ENCODE data around the gene SYNC. TPM values are rescaled to one million over a fixed set of nuclear protein-coding genes. Genes with fewer than 3 reads are reported as not detected.
"Not testable (repeated sequence)": the region's sequence is repeated elsewhere in the genome, so short reads cannot be mapped to it uniquely, and the experiment has no call there.

The SYNC gene
- total RNA-seq, 1 donor from 2014 or later, result 1.3 TPM

DNA sequence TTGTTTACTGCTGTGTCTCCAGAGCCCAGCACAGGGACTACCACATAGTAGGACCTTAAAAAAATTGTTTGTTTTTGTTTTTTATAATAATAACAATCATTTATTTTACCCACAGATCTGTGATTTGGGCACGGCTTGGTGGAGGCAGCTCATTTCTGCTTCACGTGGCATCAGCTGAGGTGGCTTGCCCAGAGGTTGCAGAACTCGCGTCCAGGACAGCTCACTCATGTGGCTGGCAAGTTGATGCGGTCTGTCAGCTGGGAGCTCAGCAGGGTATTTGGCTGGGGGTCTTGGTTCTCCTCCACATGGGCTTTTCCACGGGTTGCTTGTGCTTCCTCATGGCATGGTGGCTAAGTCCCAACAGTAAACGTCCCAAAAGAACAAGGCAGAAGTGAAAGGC lies 2.9 kb upstream of the SYNC start:
- Mint-ChIP-seq H3K4me3 (no peak overlapping the region), H3K27me3 (peaks cover 10% of the 10 kb centered on the region), H3K27ac (no peak overlapping the region), H3K36me3 (no peaks in the 10 kb centered on the region), H3K9me3 (no peaks in the 10 kb centered on the region), H3K4me1 (ENCODE audit: unreplicated experiment) (peaks cover 19% of the 10 kb centered on the region)
- TF ChIP-seq, protein P1, sequence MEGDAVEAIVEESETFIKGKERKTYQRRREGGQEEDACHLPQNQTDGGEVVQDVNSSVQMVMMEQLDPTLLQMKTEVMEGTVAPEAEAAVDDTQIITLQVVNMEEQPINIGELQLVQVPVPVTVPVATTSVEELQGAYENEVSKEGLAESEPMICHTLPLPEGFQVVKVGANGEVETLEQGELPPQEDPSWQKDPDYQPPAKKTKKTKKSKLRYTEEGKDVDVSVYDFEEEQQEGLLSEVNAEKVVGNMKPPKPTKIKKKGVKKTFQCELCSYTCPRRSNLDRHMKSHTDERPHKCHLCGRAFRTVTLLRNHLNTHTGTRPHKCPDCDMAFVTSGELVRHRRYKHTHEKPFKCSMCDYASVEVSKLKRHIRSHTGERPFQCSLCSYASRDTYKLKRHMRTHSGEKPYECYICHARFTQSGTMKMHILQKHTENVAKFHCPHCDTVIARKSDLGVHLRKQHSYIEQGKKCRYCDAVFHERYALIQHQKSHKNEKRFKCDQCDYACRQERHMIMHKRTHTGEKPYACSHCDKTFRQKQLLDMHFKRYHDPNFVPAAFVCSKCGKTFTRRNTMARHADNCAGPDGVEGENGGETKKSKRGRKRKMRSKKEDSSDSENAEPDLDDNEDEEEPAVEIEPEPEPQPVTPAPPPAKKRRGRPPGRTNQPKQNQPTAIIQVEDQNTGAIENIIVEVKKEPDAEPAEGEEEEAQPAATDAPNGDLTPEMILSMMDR (conservative IDR thresholded peaks at IDR 0.05), result no peak
- no peak for DNase-seq (ENCODE audit: extremely low spot score, unreplicated experiment)

DNA sequence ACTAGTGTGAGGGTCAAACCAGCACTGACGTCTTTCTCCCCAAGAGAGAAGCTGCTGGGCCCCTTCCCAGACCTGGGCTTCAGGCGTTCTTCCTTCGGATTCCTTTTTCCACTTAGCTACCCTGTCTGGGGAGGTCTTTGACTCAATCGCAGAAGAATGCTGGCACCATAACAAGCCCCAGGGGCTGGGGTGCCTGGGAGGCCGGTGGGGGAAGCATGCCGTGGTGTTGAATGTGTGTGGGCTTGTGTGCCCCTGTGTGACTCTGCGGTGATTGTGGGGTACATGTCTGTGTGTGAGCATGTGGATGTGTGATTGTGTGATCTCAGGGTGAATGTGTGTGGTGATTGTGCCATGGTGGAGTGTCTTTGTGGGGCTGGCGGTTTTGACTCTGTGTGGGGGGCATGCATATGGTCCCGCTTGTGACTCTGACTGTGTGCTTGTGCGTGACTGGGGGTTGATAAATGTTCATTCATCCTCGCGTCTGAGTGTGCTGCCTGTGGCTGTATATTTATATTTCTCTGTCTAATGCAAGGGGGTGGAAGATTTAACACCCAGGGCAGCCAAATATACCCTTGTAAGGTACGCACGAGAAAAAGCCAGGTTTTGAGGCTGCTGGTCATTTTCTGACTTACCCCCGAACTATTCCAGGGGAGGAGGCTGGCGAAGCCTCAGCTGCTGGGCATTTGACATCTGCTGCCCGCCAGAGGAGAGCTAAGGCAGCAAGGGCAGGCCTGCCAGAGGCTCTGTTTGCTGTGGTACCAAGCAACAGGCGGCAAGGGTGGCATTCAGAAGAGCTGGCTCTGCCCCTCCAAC lies 1.1 kb upstream of the SYNC start:
- H3K4me1 Mint-ChIP-seq (ENCODE audit: unreplicated experiment), result peaks cover 19% of the 10 kb centered on the region
- no peaks in the 10 kb centered on the region for H3K9me3 Mint-ChIP-seq
- peak overlapping the region; percentile 89 for H3K4me3 Mint-ChIP-seq
- peak overlapping the region; percentile 90 for H3K27ac Mint-ChIP-seq
- no peaks in the 10 kb centered on the region for H3K36me3 Mint-ChIP-seq
- no peak for DNase-seq (ENCODE audit: extremely low spot score, unreplicated experiment)
- peaks cover 10% of the 10 kb centered on the region for H3K27me3 Mint-ChIP-seq
- TF ChIP-seq, protein P1 (conservative IDR thresholded peaks at IDR 0.05), result no peak

DNA sequence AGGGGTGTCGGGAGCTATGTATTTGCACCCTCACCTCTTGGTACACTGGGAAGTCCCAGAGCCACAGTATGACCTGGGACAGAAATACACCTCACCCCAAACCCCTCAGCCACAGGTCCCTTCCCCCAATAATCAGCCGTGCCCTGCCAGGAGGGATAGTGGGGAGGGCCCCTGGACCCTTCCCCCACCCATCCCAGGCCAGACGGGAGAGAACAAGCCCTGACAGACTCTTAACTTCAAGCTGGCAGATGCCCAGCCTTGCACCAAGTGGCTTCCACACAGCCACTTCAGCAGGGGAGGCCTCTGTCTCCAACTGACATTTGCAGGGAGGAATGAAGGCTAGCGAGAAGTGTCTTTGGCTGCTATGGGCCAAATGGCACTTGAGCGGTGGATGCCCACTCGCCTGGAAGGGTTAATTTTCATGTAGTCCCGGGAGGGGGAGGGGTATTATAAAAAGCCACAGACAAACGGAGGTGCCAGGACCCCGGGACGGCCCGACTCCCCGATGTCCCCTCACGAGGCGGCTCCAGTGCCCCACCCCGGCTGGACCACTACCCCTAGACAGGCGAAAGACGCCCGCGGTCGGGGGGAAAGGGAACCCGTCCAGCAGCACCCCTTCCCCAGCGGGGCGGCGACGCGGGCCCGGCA lies 495 bp downstream of the SYNC start:
- Mint-ChIP-seq H3K36me3 (no peaks in the 10 kb centered on the region), H3K4me3 (peak overlapping the region; percentile 84), H3K9me3 (no peaks in the 10 kb centered on the region), H3K27me3 (peaks cover 10% of the 10 kb centered on the region), H3K4me1 (ENCODE audit: unreplicated experiment) (peaks cover 19% of the 10 kb centered on the region), H3K27ac (peak overlapping the region; percentile 84)
- no peak for DNase-seq (ENCODE audit: extremely low spot score, unreplicated experiment)
- TF ChIP-seq, protein P1 (conservative IDR thresholded peaks at IDR 0.05), result no peak

DNA sequence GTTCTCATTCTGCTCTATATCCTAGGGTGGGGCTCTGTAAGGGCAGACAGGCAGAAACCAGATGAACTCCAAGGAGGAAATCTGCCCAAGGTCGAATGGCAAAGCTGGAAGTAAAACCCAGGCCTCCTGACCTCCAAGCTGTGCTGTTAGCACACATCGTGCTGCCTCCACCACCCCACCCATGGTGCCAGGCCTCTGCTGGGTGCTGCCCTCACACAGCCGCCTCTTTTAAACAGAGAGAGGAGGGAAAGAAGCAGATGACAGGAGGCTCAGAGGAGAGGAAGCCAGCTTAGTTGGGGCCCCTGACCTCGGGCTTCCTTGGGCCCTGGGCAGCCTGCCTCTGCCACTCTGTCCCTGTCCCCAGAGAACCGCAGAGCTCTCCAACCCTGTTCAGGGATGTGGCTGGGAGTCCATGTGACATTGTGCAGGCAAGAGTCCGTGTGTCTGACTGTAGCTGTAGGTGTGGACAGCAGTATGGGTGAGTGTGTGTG lies 1.1 kb downstream of the SYNC start:
- Mint-ChIP-seq H3K27ac (peak overlapping the region; percentile 84), H3K9me3 (no peaks in the 10 kb centered on the region), H3K4me1 (ENCODE audit: unreplicated experiment) (peaks cover 16% of the 10 kb centered on the region), H3K27me3 (peaks cover 10% of the 10 kb centered on the region), H3K4me3 (peak overlapping the region; percentile 84), H3K36me3 (no peaks in the 10 kb centered on the region)
- no peak for DNase-seq (ENCODE audit: extremely low spot score, unreplicated experiment)
- TF ChIP-seq, protein P1 (conservative IDR thresholded peaks at IDR 0.05), result no peak

DNA sequence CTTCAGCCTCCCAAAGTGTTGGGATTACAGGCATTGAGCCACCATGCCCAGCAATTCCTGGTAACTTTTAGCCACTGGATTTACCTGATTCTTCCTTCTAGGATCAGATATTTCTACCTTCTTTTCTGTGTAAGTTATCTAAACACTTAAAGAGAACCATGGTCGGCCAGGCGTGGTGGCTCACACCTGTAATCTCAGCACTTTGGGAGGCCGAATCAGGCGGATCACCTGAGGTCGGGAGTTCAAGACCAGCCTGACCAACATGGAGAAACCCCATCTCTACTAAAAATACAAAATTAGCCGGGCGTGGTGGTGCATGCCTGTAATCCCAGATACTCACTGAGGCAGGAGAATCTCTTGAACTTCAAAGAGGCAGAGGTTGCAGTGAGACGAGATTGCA lies 5.6 kb downstream of the SYNC start:
- H3K36me3 Mint-ChIP-seq; H3K4me3 Mint-ChIP-seq; H3K27me3 Mint-ChIP-seq; DNase-seq (ENCODE audit: extremely low spot score, unreplicated experiment); H3K27ac Mint-ChIP-seq; H3K9me3 Mint-ChIP-seq: not testable (repeated sequence)
- H3K4me1 Mint-ChIP-seq (ENCODE audit: unreplicated experiment), result peaks cover 11% of the 10 kb centered on the region

DNA sequence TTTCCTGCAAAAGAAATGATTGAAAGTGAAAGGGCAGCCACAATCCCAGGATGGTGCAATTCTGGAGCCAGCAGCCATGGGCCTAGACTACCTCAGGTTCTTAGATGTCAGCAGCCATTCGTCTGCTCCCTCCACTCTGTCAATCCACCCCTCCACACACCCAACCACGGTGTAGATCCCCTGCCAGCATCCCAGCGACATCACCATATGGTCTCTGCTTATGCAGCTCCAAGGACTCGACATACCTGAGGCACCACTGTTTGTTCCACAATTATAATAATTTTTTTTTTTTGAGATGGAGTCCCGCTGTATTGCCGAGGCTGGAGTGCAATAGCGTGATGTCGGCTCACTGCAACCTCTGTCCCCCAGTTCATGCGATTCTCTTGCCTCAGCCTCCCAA lies 6.5 kb downstream of the SYNC start:
- Mint-ChIP-seq H3K27ac (no peak overlapping the region), H3K27me3 (no peaks in the 10 kb centered on the region), H3K9me3 (no peaks in the 10 kb centered on the region), H3K4me1 (ENCODE audit: unreplicated experiment) (peaks cover 7% of the 10 kb centered on the region), H3K36me3 (peaks cover 8% of the 10 kb centered on the region), H3K4me3 (no peak overlapping the region)
- no peak for DNase-seq (ENCODE audit: extremely low spot score, unreplicated experiment)
- TF ChIP-seq, protein P1 (conservative IDR thresholded peaks at IDR 0.05), result no peak
